Airway epithelial cell (primary cell): ENCODE data around the gene LCNL1. TPM values are rescaled to one million over a fixed set of nuclear protein-coding genes. Genes with fewer than 3 reads are reported as not detected.

Experiments used
- total RNA-seq: library from RNA; depleted of rRNA; stranded (reverse); fragments of >200 nt; gene quantifications from 2 replicates; pipeline ENCODE4 v1.2.3, GENCODE V29; 2015

LCNL1 gene
- not detected in 2 replicates for total RNA-seq

DNA sequence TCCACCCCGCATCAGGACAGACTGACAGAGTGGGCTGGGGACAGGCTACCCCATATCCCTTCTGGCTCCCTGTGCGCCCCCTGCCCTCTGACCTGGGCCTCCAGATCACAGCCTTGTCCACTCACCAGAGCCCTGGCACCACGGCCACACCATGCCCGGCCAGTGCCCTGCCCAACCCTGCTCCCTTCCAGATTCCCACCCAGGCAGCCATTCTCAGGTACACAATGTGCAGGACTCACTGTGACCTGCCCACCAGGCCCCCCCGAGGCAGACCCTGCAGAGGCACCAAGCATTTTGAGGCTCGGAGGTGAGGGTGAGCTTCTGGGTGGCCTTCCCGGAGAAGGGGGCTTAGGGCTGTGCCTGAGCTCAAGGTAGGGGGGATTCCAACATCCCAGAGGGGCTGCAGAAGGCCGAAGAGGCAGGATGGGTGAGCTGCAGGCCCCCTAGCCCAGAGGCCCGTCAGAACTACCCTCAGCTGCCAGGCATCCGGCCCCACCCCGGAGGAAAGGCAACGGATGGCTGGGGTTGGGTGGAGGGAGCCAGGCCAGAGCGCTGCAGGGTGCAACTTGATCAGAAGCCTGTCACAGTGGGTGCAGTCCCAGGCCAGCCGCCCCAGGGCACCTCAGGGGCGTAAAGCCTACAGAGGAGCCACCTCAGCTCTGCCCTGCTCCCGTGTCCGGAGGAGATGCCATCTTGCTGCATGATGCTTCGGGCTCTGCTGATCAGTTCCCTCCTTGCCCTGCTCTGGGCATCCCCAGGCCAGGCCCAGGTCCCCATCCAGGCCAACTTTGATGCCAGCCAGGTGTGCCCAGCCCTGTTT is at the start of gene LCNL1:
Gene LCNL1 (plus strand): TSS at position 762 of the 820 bp plus-strand sequence. CDS start 594 bp downstream, outside the sequence.

DNA sequence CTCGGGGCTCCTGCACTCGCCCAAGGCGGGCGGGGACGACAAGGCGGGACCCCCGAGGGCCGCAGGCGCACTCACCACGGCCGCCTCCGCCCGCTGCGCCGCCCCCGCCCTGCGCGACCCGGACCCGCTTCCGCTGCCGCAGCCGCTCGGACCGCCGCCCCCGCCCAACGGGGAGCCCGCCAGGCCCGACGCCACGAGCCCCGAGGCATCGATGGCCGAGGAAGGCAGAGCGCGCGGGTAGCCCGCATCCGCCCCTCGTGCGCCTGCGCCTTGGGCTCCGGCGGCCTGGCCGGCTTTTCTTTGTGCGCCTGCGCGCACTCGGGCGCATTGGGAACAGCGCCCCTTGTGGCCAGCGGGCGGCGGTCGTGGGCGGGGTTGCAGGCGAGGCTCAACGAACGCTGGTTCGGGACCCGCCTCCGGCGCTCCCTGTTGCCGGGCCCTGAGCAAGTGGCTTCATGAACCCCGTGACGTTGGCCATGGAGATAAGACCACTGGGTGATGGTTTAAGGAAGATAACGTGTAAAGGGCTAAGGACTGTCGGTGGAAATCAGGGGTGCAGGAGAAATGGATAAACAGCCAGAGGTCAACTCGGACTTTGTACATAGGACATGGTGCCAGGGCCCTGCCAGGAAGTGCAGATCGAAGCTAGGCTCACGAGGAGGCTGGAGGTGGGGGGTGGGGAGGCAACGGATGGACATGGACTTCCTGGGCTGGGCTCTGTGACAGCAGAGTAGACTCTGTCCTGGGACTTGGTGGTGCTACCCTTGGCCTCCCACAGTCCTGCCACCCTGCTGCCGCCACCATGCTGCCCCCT is 38.1 kb upstream of the LCNL1 start, which contains the start of the genes C8G and FBXW5:
Gene C8G (plus strand): TSS at position 725 of the 814 bp plus-strand sequence. CDS start 78 bp downstream, at position 803.
Gene FBXW5 (minus strand): TSS at position 220 of the 814 bp plus-strand sequence. CDS start 655 bp downstream, outside the sequence.

DNA sequence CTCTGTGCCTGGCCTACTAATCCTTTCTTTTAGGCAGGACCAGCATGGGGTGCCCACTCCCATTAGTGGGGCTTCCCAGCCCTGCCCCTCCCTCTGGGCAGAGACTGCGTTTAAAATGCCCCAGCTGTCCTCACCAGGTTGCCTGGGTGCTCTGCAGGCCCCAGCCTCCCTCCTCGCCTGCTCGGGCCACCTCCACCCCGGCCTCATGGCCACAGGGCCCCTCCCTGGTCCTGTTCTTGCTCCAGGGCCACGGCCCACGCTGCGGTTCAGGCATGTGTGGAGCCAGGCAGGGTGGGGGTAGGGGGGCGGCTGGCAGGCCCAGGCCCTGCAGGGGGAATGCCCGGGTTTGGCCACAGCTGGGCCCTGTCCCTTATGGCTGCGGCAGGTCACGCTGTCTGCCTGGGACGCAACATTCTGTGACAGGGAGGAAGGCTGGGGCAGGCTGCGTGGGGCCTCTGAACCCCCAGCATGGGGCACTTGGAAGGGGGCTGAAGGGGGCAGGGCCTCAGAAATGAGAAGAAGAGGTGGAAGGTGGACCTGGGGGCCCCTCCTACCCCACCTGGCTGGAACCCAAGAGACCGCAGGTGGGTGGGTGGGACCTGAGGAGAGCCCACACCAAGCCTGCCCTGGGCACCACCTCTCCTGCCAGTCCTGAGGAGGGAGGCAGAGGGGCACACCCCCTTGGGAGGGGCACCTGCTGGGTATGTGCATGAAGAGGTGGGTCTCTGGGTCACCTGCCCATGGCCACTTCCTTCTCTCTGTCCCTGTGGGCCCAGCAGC is 31.1 kb upstream of the LCNL1 start, which contains the start of gene LCN12:
Gene LCN12 (plus strand): TSS at position 733 of the 780 bp plus-strand sequence. CDS start 55 bp downstream, outside the sequence.

DNA sequence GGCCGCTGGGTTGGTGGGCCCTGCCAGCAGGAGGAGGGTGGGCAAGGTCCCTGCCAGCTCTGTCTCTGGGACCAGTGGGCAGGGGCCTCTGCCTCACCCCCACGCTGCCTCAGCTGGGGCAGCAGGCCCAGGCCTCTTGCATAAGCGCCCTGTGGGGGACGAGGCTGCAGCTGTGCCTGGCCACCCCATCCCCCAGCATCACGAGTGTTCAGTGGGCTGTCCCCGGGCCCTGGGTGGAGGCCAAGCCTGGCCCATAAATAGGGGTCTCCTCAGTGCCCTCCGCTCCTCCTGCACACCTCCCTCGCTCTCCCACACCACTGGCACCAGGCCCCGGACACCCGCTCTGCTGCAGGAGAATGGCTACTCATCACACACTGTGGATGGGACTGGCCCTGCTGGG is 5.6 kb upstream of the LCNL1 start, which contains the start of gene PTGDS:
Gene PTGDS (plus strand): TSS at position 282 of the 400 bp plus-strand sequence. CDS start 75 bp downstream, at position 357.

DNA sequence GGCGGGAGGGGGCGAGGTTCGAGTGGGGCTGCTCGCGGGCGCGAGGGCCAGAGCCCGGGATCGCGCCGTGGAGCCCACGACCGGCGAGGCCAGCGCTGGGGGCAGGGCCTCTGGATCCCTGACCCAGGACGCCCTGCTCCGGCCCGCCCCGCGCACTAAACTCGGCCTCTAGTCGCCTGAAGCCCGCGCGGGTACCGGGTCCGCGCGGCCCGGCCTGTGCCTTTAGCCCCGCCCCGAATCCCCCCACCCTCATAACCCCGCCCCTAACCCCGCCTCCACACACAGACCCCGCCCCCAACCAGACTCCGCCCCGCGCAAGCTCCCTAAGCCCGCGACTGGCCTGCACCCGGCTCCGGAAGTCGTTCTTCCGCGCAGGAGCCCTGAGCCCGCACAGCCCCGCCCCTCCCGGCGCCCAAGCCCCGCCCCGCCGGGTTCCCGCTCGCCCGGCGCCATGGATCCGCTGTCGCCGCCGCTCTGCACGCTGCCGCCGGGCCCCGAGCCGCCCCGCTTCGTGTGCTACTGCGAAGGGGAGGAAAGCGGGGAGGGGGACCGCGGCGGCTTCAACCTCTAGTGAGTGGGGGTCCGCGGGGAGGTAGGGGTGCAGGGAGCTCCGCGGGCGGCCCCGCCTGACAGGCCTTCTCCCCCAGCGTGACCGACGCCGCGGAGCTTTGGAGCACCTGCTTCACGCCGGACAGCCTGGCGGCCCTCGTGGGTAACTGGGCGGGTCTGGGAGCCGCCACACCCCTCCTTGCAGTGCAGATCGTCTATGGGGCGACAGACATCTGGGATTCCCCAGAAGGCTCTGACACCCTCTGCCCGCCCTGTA is 9.4 kb downstream of the LCNL1 start, which contains the start of gene PAXX:
Gene PAXX (plus strand): TSS at position 430 of the 826 bp plus-strand sequence. CDS start 22 bp downstream, at position 452.

DNA sequence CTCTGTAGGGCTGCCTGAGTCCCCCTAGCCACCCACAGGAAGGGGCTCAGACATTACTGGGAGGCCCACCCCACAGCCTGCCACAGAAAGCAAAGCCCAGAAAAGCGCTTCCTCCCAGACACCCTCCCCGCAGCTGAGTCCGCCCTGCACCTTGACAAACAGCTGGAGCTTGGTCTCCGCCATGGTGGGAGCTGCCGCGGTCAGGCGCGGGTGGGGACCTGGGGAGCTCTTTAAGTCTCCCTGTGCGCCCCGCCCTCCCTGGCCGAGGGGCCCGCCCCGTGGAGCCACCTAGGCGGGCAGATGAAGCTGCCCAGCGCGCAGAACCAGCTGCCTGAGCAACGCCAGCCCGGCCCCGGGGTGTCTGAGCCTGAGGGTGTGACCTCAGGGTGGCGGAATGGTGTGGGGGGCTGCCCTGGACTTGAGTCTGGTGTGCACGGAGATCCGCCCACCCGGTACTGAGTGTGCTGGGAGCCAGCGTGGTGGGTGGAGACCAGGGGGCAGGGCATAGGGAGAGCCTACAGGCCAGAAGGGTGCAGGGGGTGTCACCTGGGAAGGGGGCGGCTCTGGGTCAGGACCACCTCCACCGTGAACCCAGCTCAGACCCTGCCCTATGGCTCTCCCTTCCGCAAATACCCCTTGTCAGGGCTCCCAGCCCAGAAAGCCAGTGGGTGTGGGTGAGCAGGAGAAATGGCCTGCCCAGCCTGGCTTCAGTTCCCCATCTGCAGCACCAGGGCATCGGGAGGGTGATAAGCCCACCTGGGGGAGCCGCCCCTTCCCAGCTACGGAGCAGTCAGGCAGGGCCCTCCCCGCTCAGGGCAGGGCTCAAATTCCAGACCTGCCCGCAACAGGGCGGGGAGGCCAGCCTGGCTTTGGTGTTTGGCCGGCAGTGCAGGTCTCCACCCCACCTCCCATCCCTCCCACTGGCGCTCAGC is 13.8 kb downstream of the LCNL1 start, which contains the start of gene CLIC3:
Gene CLIC3 (minus strand): TSS at position 208 of the 932 bp plus-strand sequence. CDS start 25 bp downstream, at position 183.

DNA sequence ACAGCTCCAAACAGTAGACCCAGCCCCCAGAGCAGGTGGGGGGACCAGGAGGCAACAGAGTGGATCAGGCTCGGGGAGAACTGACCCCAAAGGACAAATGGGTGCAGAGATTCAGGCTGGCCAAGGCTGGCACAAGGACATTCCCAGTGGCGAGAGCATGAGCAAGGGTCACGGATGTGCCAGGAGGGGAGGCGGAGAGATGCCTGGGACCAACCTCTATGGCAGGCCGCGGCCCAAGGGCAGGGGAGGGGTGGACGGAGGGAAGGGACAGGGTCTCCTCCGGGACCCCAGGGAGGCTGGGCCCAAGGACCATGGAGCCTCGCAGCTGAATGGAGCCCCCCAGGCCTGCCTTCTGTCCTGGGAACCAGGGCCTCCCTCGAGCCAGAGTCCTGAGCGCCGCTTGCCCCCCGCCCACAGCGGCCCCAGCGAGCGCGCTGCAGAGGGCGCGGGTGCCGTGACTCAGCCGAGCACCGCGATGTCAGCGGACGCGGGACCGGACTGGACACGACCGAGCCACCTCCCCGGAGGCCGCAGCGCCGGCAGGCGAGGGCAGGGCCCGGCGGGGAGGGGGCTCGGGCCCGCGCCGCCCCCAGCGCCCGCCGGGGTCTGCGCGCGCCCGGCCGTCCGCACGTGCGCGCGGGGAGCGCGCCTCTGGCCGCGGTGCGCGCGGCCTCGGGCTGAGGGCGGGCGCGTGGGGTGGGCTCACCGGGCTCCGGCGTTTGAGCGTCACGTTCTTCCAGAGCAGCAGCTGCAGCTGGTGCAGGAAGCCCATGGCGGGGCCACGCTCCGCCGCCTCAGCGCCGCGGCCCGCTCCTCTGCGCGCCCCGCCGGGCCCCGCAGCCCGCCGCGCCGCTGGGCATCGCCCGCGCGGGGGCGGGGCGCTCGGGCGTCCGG is 44.8 kb downstream of the LCNL1 start, which contains the start of gene ABCA2:
Gene ABCA2 (minus strand): TSS at position 869 of the 894 bp plus-strand sequence. CDS start 97 bp downstream, at position 772.

DNA sequence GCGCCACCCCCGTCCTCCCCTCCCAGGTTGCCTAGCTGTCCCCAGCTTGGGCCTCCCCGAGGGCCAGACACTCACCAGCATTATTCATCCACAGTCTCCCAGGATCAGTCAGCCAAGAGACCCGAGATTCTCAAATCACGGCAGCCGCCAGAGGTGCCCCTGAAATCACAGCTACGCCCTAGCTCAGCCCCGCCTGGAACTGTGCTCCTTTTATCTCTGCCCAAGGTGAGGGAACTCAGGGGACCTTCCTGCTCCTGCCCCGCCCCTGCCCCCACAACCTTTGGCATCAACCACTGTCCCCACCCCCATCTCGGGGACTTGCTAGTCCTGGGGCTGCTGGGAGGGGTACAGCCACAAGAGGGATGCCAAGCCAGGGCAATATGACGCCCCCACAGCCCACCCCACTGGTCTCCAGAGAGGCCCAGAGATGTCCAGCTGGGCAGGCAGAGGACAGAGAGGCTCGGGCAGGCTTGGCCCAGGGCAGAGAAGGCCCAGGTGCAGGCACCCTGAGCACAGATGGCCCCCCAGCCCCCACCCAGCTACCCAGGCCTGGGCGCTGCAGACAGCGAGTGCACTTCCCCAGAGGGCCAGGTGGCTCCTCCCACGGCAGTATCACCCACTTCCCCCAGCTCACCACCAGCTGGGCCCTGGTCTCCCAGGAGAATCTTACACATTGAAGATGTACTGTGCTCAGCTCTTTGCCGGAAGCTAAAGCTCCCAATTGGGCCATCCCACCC is 49.3 kb downstream of the LCNL1 start, which contains the start of gene FUT7:
Gene FUT7 (minus strand): TSS at position 185 of the 737 bp plus-strand sequence. CDS start 97 bp downstream, at position 88.

Other genes with a start within 250 kb of the LCNL1 start
- not detected in 2 replicates for gene LCN10, start 240.1 kb upstream of the LCNL1 start, total RNA-seq
- gene LCN6, start 234.5 kb upstream of the LCNL1 start, total RNA-seq = not detected in 2 replicates
- not detected in 2 replicates for gene LCN8, start 224.8 kb upstream of the LCNL1 start, total RNA-seq
- not detected in 2 replicates for gene LCN15, start 218.5 kb upstream of the LCNL1 start, total RNA-seq
- gene TMEM141, start 191.6 kb upstream of the LCNL1 start, total RNA-seq = 163 and 200 TPM in 2 replicates
- gene CCDC183, start 186.7 kb upstream of the LCNL1 start, total RNA-seq = 0.42 TPM in 1 of 2 replicates, not detected in the other
- gene RABL6, start 175.0 kb upstream of the LCNL1 start, total RNA-seq = 86.5 and 106 TPM in 2 replicates
- gene AJM1, start 140.5 kb upstream of the LCNL1 start, total RNA-seq = 1.8 and 2.0 TPM in 2 replicates
- gene PHPT1, start 133.6 kb upstream of the LCNL1 start, total RNA-seq = 109 and 144 TPM in 2 replicates
- 0.74 and 1.4 TPM in 2 replicates for gene MAMDC4, start 130.6 kb upstream of the LCNL1 start, total RNA-seq
- 341 and 351 TPM in 2 replicates for gene EDF1, start 116.7 kb upstream of the LCNL1 start, total RNA-seq
- 11.5 and 16.3 TPM in 2 replicates for gene TRAF2, start 96.5 kb upstream of the LCNL1 start, total RNA-seq
- 147 and 164 TPM in 2 replicates for gene FBXW5, start 38.3 kb upstream of the LCNL1 start, total RNA-seq
- not detected in 2 replicates for gene C8G, start 37.8 kb upstream of the LCNL1 start, total RNA-seq
- not detected in 2 replicates for gene LCN12, start 30.7 kb upstream of the LCNL1 start, total RNA-seq
- not detected in 2 replicates for gene PTGDS, start 5.5 kb upstream of the LCNL1 start, total RNA-seq
- gene PAXX, start 9.4 kb downstream of the LCNL1 start, total RNA-seq = 50.9 and 69.2 TPM in 2 replicates
- gene CLIC3, start 13.6 kb downstream of the LCNL1 start, total RNA-seq = 179 and 203 TPM in 2 replicates
- gene ABCA2, start 45.2 kb downstream of the LCNL1 start, total RNA-seq = 11.9 and 15.6 TPM in 2 replicates
- not detected in 2 replicates for gene FUT7, start 49.1 kb downstream of the LCNL1 start, total RNA-seq
- gene NPDC1, start 63.2 kb downstream of the LCNL1 start, total RNA-seq = 36.7 and 39.0 TPM in 2 replicates
- gene ENTPD2, start 71.1 kb downstream of the LCNL1 start, total RNA-seq = 1.1 and 1.4 TPM in 2 replicates
- 31.6 and 31.9 TPM in 2 replicates for gene SAPCD2, start 87.6 kb downstream of the LCNL1 start, total RNA-seq
- gene UAP1L1, start 94.5 kb downstream of the LCNL1 start, total RNA-seq = 2.7 and 4.0 TPM in 2 replicates
- 59.0 and 62.8 TPM in 2 replicates for gene MAN1B1, start 104.0 kb downstream of the LCNL1 start, total RNA-seq
- 52.1 and 52.4 TPM in 2 replicates for gene DPP7, start 131.7 kb downstream of the LCNL1 start, total RNA-seq
- 0.14 and 0.42 TPM in 2 replicates for gene GRIN1, start 156.2 kb downstream of the LCNL1 start, total RNA-seq
- gene LRRC26, start 187.1 kb downstream of the LCNL1 start, total RNA-seq = 0.35 and 0.70 TPM in 2 replicates
- gene TMEM210, start 189.1 kb downstream of the LCNL1 start, total RNA-seq = not detected in 2 replicates
- 14.7 and 15.9 TPM in 2 replicates for gene ANAPC2, start 205.6 kb downstream of the LCNL1 start, total RNA-seq
- 119 and 122 TPM in 2 replicates for gene SSNA1, start 205.7 kb downstream of the LCNL1 start, total RNA-seq
- 11.4 and 12.5 TPM in 2 replicates for gene TPRN, start 217.7 kb downstream of the LCNL1 start, total RNA-seq
- gene TMEM203, start 222.7 kb downstream of the LCNL1 start, total RNA-seq = 38.4 and 43.2 TPM in 2 replicates
- 9.2 and 12.6 TPM in 2 replicates for gene NDOR1, start 222.7 kb downstream of the LCNL1 start, total RNA-seq
- 0.70 and 1.5 TPM in 2 replicates for gene RNF208, start 239.2 kb downstream of the LCNL1 start, total RNA-seq
- 17.3 and 19.3 TPM in 2 replicates for gene CYSRT1, start 242.2 kb downstream of the LCNL1 start, total RNA-seq
- 0.35 and 0.70 TPM in 2 replicates for gene RNF224, start 244.5 kb downstream of the LCNL1 start, total RNA-seq
- 0.14 TPM in 1 of 2 replicates, not detected in the other for gene SLC34A3, start 247.9 kb downstream of the LCNL1 start, total RNA-seq